ENCODE measurements around the gene ACTN2. TPM values are rescaled to one million over a fixed set of nuclear protein-coding genes. Genes with fewer than 3 reads are reported as not detected.

The ACTN2 gene
- under 0.01 TPM in 2 replicates for total RNA-seq

GRCh38 chr1:236685917-236686814 lies at the start of gene ACTN2:
ACTN2 (plus strand) TSS chr1:236686499; CDS start chr1:236686674, 175 bp downstream.

GRCh38 chr1:236795035-236795756 lies 108.9 kb downstream of the ACTN2 start, which contains the start of gene MTR:
MTR (plus strand) TSS chr1:236795292; CDS start chr1:236795704, 412 bp downstream.

Other genes with a start within 250 kb of the ACTN2 start
- gene LGALS8, start 162.5 kb upstream of the ACTN2 start, total RNA-seq, result 65.5 and 66.2 TPM in 2 replicates
- gene HEATR1, start 82.0 kb upstream of the ACTN2 start, total RNA-seq, result 36.7 and 37.2 TPM in 2 replicates
- 30.9 and 34.3 TPM in 2 replicates for gene MTR, start 108.8 kb downstream of the ACTN2 start, total RNA-seq